HEK293 (cell line): ENCODE results near the gene OLFM2.

Experiments used
- CTCF ChIA-PET: fragments of 350-600 bp; formaldehyde crosslinking; extraction: SDS; loops from one replicate; lab custom pipeline; 2021; ENCODE audit warnings: antibody characterized with exemption; lab: Yijun Ruan, JAX
- POLR2A ChIA-PET: fragments of 300-600 bp; formaldehyde crosslinking; extraction: SDS; loops from one replicate; lab custom pipeline; 2020; ENCODE audit warnings: antibody characterized with exemption, inconsistent platforms; lab: Yijun Ruan, JAX
- H3K27ac ChIP-seq: fragments of 200-500 bp; sonication (Bioruptor generic); 2 replicates; pipeline ENCODE4 v1.5.1; 2014; ENCODE audit warnings: low read depth, low read length, control low read depth, inconsistent platforms; ENCODE audit errors: extremely low read depth
- H3K36me3 ChIP-seq, 2 experiments: fragments of 200-500 bp in 1 of 2; sonication (Bioruptor generic) in 1 of 2; 1 replicate in 1 of 2; 2 replicates in 1 of 2; pipeline ENCODE4 v1.5.1; 2014 to 2017; ENCODE audit warnings: inconsistent platforms in 2 of 2, low read length in 2 of 2; ENCODE audit not compliant: control insufficient read depth in 2 of 2, insufficient read depth in 1 of 2
- H3K4me1 ChIP-seq: fragments of 200-500 bp; sonication (Bioruptor generic); 2 replicates; pipeline ENCODE4 v1.5.1; 2014; ENCODE audit warnings: mild to moderate bottlenecking, low read length, inconsistent platforms; ENCODE audit not compliant: control insufficient read depth, insufficient read depth
- H3K4me3 ChIP-seq: 2 replicates; pipeline ENCODE4 v1.5.1; 2011; ENCODE audit warnings: low read depth, mild to moderate bottlenecking, control low read depth, low read length, moderate library complexity
- H3K9me3 ChIP-seq: fragments of 200-500 bp; sonication (Bioruptor generic); 2 replicates; pipeline ENCODE4 v1.5.1; 2014; ENCODE audit warnings: low read depth, low read length, inconsistent platforms; ENCODE audit not compliant: control insufficient read depth, insufficient read depth
- GFI1B ChIP-seq: fragments of 450-650 bp; formaldehyde crosslinking; IDR thresholded peaks from 2 replicates; pipeline ENCODE4 v1.5.1; 2016; ENCODE audit warnings: missing biosample characterization, missing genetic modification characterization
- GLIS1 ChIP-seq: fragments of 450-650 bp; formaldehyde crosslinking; IDR thresholded peaks from 2 replicates; pipeline ENCODE4 v1.5.1; 2016; ENCODE audit warnings: missing biosample characterization, missing genetic modification characterization
- HIC1 ChIP-seq: fragments of 450-650 bp; formaldehyde crosslinking; IDR thresholded peaks from 2 replicates; pipeline ENCODE4 v1.5.1; 2016; ENCODE audit warnings: missing biosample characterization, missing genetic modification characterization
- HOXC10 ChIP-seq: sonication (generic); formaldehyde crosslinking; IDR thresholded peaks from 2 replicates; pipeline ENCODE4 v1.8.1; 2023; ENCODE audit warnings: mild to moderate bottlenecking, missing genetic modification reagents
- KLF9 ChIP-seq: fragments of 450-650 bp; formaldehyde crosslinking; IDR thresholded peaks from 2 replicates; pipeline ENCODE4 v1.5.1; 2016; ENCODE audit warnings: missing biosample characterization, missing genetic modification characterization, low read depth
- MZF1 ChIP-seq: fragments of 450-650 bp; formaldehyde crosslinking; IDR thresholded peaks from 2 replicates; pipeline ENCODE4 v1.5.1; 2017; ENCODE audit warnings: missing biosample characterization, missing genetic modification characterization, borderline replicate concordance
- PRDM1 ChIP-seq: fragments of 450-650 bp; formaldehyde crosslinking; IDR thresholded peaks from 2 replicates; pipeline ENCODE4; 2016; ENCODE audit warnings: missing biosample characterization, missing genetic modification characterization
- YY1 ChIP-seq: fragments of 450-650 bp; formaldehyde crosslinking; IDR thresholded peaks from 2 replicates; pipeline ENCODE4 v1.5.1; 2018; ENCODE audit warnings: missing biosample characterization, missing genetic modification characterization
- ZBTB8A ChIP-seq: fragments of 450-650 bp; formaldehyde crosslinking; IDR thresholded peaks from 2 replicates; pipeline ENCODE4 v1.5.1; 2016; ENCODE audit warnings: missing biosample characterization, missing genetic modification characterization
- ZIC2 ChIP-seq: fragments of 450-650 bp; formaldehyde crosslinking; IDR thresholded peaks from 2 replicates; pipeline ENCODE4 v1.5.1; 2016; ENCODE audit warnings: missing biosample characterization, missing genetic modification characterization
- ZNF138 ChIP-seq: fragments of 450-650 bp; formaldehyde crosslinking; IDR thresholded peaks from 2 replicates; pipeline ENCODE4 v1.5.1; 2016; ENCODE audit warnings: missing biosample characterization, missing genetic modification characterization, borderline replicate concordance
- ZNF26 ChIP-seq: fragments of 450-650 bp; formaldehyde crosslinking; IDR thresholded peaks from 2 replicates; pipeline ENCODE4 v1.5.1; 2016; ENCODE audit warnings: missing biosample characterization, missing genetic modification characterization
- ZNF280D ChIP-seq: fragments of 450-650 bp; formaldehyde crosslinking; IDR thresholded peaks from 2 replicates; pipeline ENCODE4 v1.5.1; 2016; ENCODE audit warnings: missing biosample characterization, missing genetic modification characterization
- ZNF292 ChIP-seq: fragments of 450-650 bp; formaldehyde crosslinking; IDR thresholded peaks from 2 replicates; pipeline ENCODE4 v1.5.1; 2016; ENCODE audit warnings: low read depth, missing biosample characterization, missing genetic modification characterization, borderline replicate concordance
- ZNF510 ChIP-seq: fragments of 450-650 bp; formaldehyde crosslinking; IDR thresholded peaks from 2 replicates; pipeline ENCODE4 v1.5.1; 2018; ENCODE audit warnings: mild to moderate bottlenecking, missing genetic modification characterization, missing biosample characterization; ENCODE audit not compliant: insufficient replicate concordance
- ZNF513 ChIP-seq: fragments of 450-650 bp; IDR thresholded peaks from 2 replicates; pipeline ENCODE4 v1.5.1; 2018; ENCODE audit warnings: missing biosample characterization, missing genetic modification characterization
- ZNF621 ChIP-seq: fragments of 450-650 bp; formaldehyde crosslinking; IDR thresholded peaks from 2 replicates; pipeline ENCODE4 v1.5.1; 2017; ENCODE audit warnings: missing biosample characterization, missing genetic modification characterization
- ZNF626 ChIP-seq: fragments of 450-650 bp; sonication (Bioruptor Pico); formaldehyde crosslinking; IDR thresholded peaks from 2 replicates; pipeline ENCODE4 v1.5.1; 2018; ENCODE audit warnings: missing biosample characterization, missing genetic modification characterization, inconsistent platforms
- ZNF639 ChIP-seq: fragments of 450-650 bp; formaldehyde crosslinking; IDR thresholded peaks from 2 replicates; pipeline ENCODE4 v1.5.1; 2016; ENCODE audit warnings: missing biosample characterization, missing genetic modification characterization
- ZNF707 ChIP-seq: fragments of 450-650 bp; formaldehyde crosslinking; IDR thresholded peaks from 2 replicates; pipeline ENCODE4 v1.5.1; 2016; ENCODE audit warnings: missing biosample characterization, missing genetic modification characterization
- ZSCAN18 ChIP-seq: fragments of 450-650 bp; formaldehyde crosslinking; IDR thresholded peaks from 2 replicates; pipeline ENCODE4 v1.5.1; 2016; ENCODE audit warnings: missing biosample characterization, missing genetic modification characterization

The OLFM2 gene

GRCh38 chr19:9914001-9914314 lies 22.4 kb downstream of the OLFM2 start (continued):
- TF ChIP-seq ZNF280D (no peak), GLIS1 (tag by site-specific recombination) (peak; percentile 16; the same call in 1 of the 2 replicates), ZNF626 (tag by site-specific recombination) (no peak), ZNF292 (tag by site-specific recombination) (no peak), ZNF510 (tag by site-specific recombination) (no peak), ZSCAN18 (no peak), ZNF707 (tag by site-specific recombination) (no peak)

GRCh38 chr19:9913237-9914000 lies 22.9 kb downstream of the OLFM2 start:
- CTCF ChIA-PET: interaction anchor here (0.7 kb wide), 1 partner anchor 327 kb away, joined by 3 read pairs; no protein-coding TSS in a partner anchor
- H3K27ac ChIP-seq: no peak overlapping the region; the same call in 1 of the 2 replicates
- no peaks in the 10 kb centered on the region for H3K9me3 ChIP-seq
- POLR2A ChIA-PET: no interaction called here
- H3K4me1 ChIP-seq: no peaks in the 10 kb centered on the region
- no peaks in the 10 kb centered on the region for H3K36me3 ChIP-seq
- H3K4me3 ChIP-seq: peak overlapping the region; percentile 47
- no peak for TF ChIP-seq HOXC10 (CRISPR knock-in tag)
- TF ChIP-seq ZNF513: no peak
- peak; percentile 21; the same call in 1 of the 2 replicates for TF ChIP-seq ZIC2 (tag by site-specific recombination)
- TF ChIP-seq GFI1B (tag by site-specific recombination): no peak
- no peak for TF ChIP-seq ZNF639
- no peak for TF ChIP-seq PRDM1 (tag by site-specific recombination)
- peak; percentile 39; the same call in 1 of the 2 replicates for TF ChIP-seq ZBTB8A (tag by site-specific recombination)
- TF ChIP-seq ZNF621 (tag by site-specific recombination): no peak
- no peak for TF ChIP-seq ZNF510 (tag by site-specific recombination)
- no peak for TF ChIP-seq ZNF26
- peak; percentile 53 for TF ChIP-seq KLF9
- no peak for TF ChIP-seq ZNF138
- no peak for TF ChIP-seq HIC1 (tag by site-specific recombination)
- TF ChIP-seq YY1: no peak
- no peak for TF ChIP-seq MZF1 (tag by site-specific recombination)
- no peak for TF ChIP-seq ZNF280D
